ENCODE data around the gene CRYBA2. TPM values are rescaled to one million over a fixed set of nuclear protein-coding genes. Genes with fewer than 3 reads are reported as not detected.

The CRYBA2 gene
- total RNA-seq, 1 donor from 2014 or later = not detected

GRCh38 chr2:218944759-218945404, 48.3 kb downstream of the CRYBA2 start:
- H3K27me3 Mint-ChIP-seq (ENCODE audit: insufficient read depth, low read depth) = peaks cover 6% of the 10 kb centered on the region
- H3K79me2 ChIP-seq (ENCODE audit: low read depth) = no peaks in the 10 kb centered on the region
- no peak overlapping the region for H3K4me3 Mint-ChIP-seq

More at GRCh38 chr2:218944759-218945404, 48.3 kb downstream of the CRYBA2 start:
- TF ChIP-seq EZH2phosphoT487 (IDR thresholded peaks at IDR 0.05) (no peak), EZH2 (IDR thresholded peaks at IDR 0.05) (no peak)
- TF ChIP-seq, protein P1, sequence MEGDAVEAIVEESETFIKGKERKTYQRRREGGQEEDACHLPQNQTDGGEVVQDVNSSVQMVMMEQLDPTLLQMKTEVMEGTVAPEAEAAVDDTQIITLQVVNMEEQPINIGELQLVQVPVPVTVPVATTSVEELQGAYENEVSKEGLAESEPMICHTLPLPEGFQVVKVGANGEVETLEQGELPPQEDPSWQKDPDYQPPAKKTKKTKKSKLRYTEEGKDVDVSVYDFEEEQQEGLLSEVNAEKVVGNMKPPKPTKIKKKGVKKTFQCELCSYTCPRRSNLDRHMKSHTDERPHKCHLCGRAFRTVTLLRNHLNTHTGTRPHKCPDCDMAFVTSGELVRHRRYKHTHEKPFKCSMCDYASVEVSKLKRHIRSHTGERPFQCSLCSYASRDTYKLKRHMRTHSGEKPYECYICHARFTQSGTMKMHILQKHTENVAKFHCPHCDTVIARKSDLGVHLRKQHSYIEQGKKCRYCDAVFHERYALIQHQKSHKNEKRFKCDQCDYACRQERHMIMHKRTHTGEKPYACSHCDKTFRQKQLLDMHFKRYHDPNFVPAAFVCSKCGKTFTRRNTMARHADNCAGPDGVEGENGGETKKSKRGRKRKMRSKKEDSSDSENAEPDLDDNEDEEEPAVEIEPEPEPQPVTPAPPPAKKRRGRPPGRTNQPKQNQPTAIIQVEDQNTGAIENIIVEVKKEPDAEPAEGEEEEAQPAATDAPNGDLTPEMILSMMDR (IDR thresholded peaks at IDR 0.05) = no peak
- Histone ChIP-seq H3K4me3 (no peak overlapping the region), H4K20me1 (ENCODE audit: low read depth) (no peaks in the 10 kb centered on the region), H3F3A (ENCODE audit: low read depth) (no peaks in the 10 kb centered on the region), H3K27ac (no peak overlapping the region), H3K4me2 (no peak overlapping the region), H3K9ac (no peak overlapping the region), H3K27me3 (peaks cover 71% of the 10 kb centered on the region), H2AFZ (replicated peaks) (no peak overlapping the region), H3K4me1 (no peaks in the 10 kb centered on the region), H3K36me3 (no peaks in the 10 kb centered on the region), H3K9me3 (ENCODE audit: low read depth) (no peaks in the 10 kb centered on the region)
- Mint-ChIP-seq H3K4me1 (no peaks in the 10 kb centered on the region), H3K9me3 (no peaks in the 10 kb centered on the region), H3K27ac (no peak overlapping the region), H3K36me3 (no peaks in the 10 kb centered on the region)
- DNase-seq (ENCODE audit: low spot score) = no peak

MicroRNAs within 50 kb of the gene (microRNA counts, 767-probe panel; counts per million panel counts)
- 460 counts per million, percentile 90 among the panel's probes with 10 or more counts for microRNA hsa-miR-375

Small RNA genes lying within 50 kb of the gene (microRNA-seq; reads per million reads assigned to microRNA genes)
- gene MIR375 = 21.8 reads per million, percentile 55 among the genes with 10 or more reads in this experiment

Small RNA genes lying within 50 kb of the gene (small RNA-seq; reads per million reads assigned to genes)
- gene MIR375 = 1.6 reads per million, percentile 86 among the genes with 10 or more reads in this experiment

Other genes starting within 250 kb of the CRYBA2 start
- 0.11 and 0.43 TPM in 2 replicates for gene CYP27A1, start 211.3 kb downstream of the CRYBA2 start, total RNA-seq (ENCODE audit: low replicate concordance)
- not detected in 2 replicates for gene PRKAG3, start 161.6 kb downstream of the CRYBA2 start, total RNA-seq (ENCODE audit: low replicate concordance)
- gene WNT6, start 133.6 kb downstream of the CRYBA2 start, total RNA-seq (ENCODE audit: low replicate concordance) = not detected in 2 replicates
- gene WNT10A, start 112.6 kb downstream of the CRYBA2 start, total RNA-seq (ENCODE audit: low replicate concordance) = not detected in 2 replicates
- gene CDK5R2, start 33.8 kb downstream of the CRYBA2 start, total RNA-seq (ENCODE audit: low replicate concordance) = 0.09 TPM in 1 of 2 replicates, not detected in the other
- not detected in 2 replicates for gene FEV, start 8.2 kb downstream of the CRYBA2 start, total RNA-seq (ENCODE audit: low replicate concordance)
- 0.22 and 0.80 TPM in 2 replicates for gene CFAP65, start 48.1 kb upstream of the CRYBA2 start, total RNA-seq (ENCODE audit: low replicate concordance)
- 0.06 TPM in 1 of 2 replicates, not detected in the other for gene IHH, start 67.5 kb upstream of the CRYBA2 start, total RNA-seq (ENCODE audit: low replicate concordance)
- gene NHEJ1, start 167.4 kb upstream of the CRYBA2 start, total RNA-seq (ENCODE audit: low replicate concordance) = 23.9 and 25.5 TPM in 2 replicates
- gene SLC23A3, start 176.6 kb upstream of the CRYBA2 start, total RNA-seq (ENCODE audit: low replicate concordance) = 0.06 and 1.4 TPM in 2 replicates
- 15.8 and 21.8 TPM in 2 replicates for gene CNPPD1, start 183.5 kb upstream of the CRYBA2 start, total RNA-seq (ENCODE audit: low replicate concordance)
- gene RETREG2, start 184.9 kb upstream of the CRYBA2 start, total RNA-seq (ENCODE audit: low replicate concordance) = 32.9 and 53.5 TPM in 2 replicates
- gene ZFAND2B, start 213.4 kb upstream of the CRYBA2 start, total RNA-seq (ENCODE audit: low replicate concordance) = 13.6 and 23.8 TPM in 2 replicates
- 14.0 and 14.3 TPM in 2 replicates for gene ABCB6, start 225.5 kb upstream of the CRYBA2 start, total RNA-seq (ENCODE audit: low replicate concordance)
- 32.7 and 40.3 TPM in 2 replicates for gene ATG9A, start 236.2 kb upstream of the CRYBA2 start, total RNA-seq (ENCODE audit: low replicate concordance)
- 65.9 and 76.3 TPM in 2 replicates for gene ANKZF1, start 236.4 kb upstream of the CRYBA2 start, total RNA-seq (ENCODE audit: low replicate concordance)

Measured in neural progenitor cell (in vitro differentiated cells).